Measurements from ENCODE around the gene ALCAM. TPM values are rescaled to one million over a fixed set of nuclear protein-coding genes. Genes with fewer than 3 reads are reported as not detected.

The ALCAM gene
- polyA plus RNA-seq, 1 of the 3 experiments (the other 2 are of a cell fraction): 58.3 TPM

DNA sequence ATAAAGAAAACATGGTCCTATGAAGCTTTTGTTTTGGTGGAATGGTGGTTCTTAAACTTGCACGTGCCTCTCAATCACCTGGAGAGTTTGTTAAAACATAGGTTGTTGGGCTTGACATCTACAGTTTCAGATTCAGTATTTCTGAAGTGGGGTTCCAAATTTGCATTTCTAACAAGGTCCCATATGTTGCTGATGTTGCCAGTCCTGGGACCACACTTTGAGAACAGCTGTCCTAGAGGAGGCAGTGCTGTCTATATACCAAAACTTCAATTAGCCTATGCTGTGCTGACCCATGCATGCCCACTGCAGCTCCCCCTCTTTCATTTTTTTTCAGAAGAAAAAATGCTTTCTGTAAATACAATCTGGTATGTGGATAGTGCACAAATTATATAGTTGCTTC lies 31.3 kb downstream of the ALCAM start:
- Histone ChIP-seq H4K20me1 (ENCODE audit: insufficient read depth) (peaks cover 5% of the 10 kb centered on the region; the same call in 1 of the 2 replicates), H3K27me3 (ENCODE audit: insufficient read depth) (no peaks in the 10 kb centered on the region), H3K79me2 (ENCODE audit: insufficient read depth) (peaks cover 100% of the 10 kb centered on the region), H3K4me1 (ENCODE audit: control insufficient read depth in 1 of 2, insufficient read depth in 2 of 2, low read depth in 1 of 2, low read length in 1 of 2) (peaks cover 4% of the 10 kb centered on the region in 2 experiments; a peak in 3 of 4 replicates), H3K27ac (ENCODE audit: low read depth in 2 of 2, low read length in 1 of 2) (no peak overlapping the region), H3F3A (replicated peaks; ENCODE audit: insufficient read depth) (peaks cover 10% of the 10 kb centered on the region), H3K9me3 (0 out of 2 replicates have a peak, but pooled peaks cover 4% of the 10 kb centered on the region), H3K4me3 (ENCODE audit: low read depth in 2 of 2, low read length in 1 of 2) (no peak overlapping the region), H2AFZ (ENCODE audit: low read depth) (no peak overlapping the region), H3K9ac (no peak overlapping the region), H3K36me3 (replicated peaks in 1 of 2; ENCODE audit: control insufficient read depth in 1 of 2, insufficient read depth in 2 of 2, low read length in 1 of 2) (peaks cover 0 to 26% of the 10 kb centered on the region in 2 experiments), H3K9me2 (no peaks in the 10 kb centered on the region), H3K4me2 (no peak overlapping the region)
- DNase-seq: no peak
- ChIA-PET POLR2A (no interaction called here), CTCF (interaction anchor here (0.7 to 1.3 kb wide), 4 partner anchors 11 to 25 kb away, joined by 3 to 5 read pairs (median 3); no protein-coding TSS in a partner anchor)
- TF ChIP-seq CHD2 (IDR thresholded peaks at IDR 0.05; ENCODE audit: low read length, partially characterized antibody): no peak
- TF ChIP-seq FOXJ3 (CRISPR knock-in tag; IDR thresholded peaks at IDR 0.05): no peak
- no peak for TF ChIP-seq SMC3 (IDR thresholded peaks at IDR 0.05; ENCODE audit: low read depth, low read length)
- TF ChIP-seq, protein P1, sequence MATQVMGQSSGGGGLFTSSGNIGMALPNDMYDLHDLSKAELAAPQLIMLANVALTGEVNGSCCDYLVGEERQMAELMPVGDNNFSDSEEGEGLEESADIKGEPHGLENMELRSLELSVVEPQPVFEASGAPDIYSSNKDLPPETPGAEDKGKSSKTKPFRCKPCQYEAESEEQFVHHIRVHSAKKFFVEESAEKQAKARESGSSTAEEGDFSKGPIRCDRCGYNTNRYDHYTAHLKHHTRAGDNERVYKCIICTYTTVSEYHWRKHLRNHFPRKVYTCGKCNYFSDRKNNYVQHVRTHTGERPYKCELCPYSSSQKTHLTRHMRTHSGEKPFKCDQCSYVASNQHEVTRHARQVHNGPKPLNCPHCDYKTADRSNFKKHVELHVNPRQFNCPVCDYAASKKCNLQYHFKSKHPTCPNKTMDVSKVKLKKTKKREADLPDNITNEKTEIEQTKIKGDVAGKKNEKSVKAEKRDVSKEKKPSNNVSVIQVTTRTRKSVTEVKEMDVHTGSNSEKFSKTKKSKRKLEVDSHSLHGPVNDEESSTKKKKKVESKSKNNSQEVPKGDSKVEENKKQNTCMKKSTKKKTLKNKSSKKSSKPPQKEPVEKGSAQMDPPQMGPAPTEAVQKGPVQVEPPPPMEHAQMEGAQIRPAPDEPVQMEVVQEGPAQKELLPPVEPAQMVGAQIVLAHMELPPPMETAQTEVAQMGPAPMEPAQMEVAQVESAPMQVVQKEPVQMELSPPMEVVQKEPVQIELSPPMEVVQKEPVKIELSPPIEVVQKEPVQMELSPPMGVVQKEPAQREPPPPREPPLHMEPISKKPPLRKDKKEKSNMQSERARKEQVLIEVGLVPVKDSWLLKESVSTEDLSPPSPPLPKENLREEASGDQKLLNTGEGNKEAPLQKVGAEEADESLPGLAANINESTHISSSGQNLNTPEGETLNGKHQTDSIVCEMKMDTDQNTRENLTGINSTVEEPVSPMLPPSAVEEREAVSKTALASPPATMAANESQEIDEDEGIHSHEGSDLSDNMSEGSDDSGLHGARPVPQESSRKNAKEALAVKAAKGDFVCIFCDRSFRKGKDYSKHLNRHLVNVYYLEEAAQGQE (IDR thresholded peaks at IDR 0.05; ENCODE audit: low read depth, low read length): no peak
- no peak for TF ChIP-seq TEAD4 (IDR thresholded peaks at IDR 0.05; ENCODE audit: borderline replicate concordance, insufficient read depth)
- TF ChIP-seq, protein P2, sequence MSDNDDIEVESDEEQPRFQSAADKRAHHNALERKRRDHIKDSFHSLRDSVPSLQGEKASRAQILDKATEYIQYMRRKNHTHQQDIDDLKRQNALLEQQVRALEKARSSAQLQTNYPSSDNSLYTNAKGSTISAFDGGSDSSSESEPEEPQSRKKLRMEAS (IDR thresholded peaks at IDR 0.05; ENCODE audit: low read depth): no peak
- TF ChIP-seq, protein P3, sequence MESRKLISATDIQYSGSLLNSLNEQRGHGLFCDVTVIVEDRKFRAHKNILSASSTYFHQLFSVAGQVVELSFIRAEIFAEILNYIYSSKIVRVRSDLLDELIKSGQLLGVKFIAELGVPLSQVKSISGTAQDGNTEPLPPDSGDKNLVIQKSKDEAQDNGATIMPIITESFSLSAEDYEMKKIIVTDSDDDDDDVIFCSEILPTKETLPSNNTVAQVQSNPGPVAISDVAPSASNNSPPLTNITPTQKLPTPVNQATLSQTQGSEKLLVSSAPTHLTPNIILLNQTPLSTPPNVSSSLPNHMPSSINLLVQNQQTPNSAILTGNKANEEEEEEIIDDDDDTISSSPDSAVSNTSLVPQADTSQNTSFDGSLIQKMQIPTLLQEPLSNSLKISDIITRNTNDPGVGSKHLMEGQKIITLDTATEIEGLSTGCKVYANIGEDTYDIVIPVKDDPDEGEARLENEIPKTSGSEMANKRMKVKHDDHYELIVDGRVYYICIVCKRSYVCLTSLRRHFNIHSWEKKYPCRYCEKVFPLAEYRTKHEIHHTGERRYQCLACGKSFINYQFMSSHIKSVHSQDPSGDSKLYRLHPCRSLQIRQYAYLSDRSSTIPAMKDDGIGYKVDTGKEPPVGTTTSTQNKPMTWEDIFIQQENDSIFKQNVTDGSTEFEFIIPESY (IDR thresholded peaks at IDR 0.05; ENCODE audit: borderline replicate concordance, low read depth): no peak
- TF ChIP-seq GABPA (IDR thresholded peaks at IDR 0.05; ENCODE audit: low read depth): no peak
- TF ChIP-seq NRF1 (IDR thresholded peaks at IDR 0.05; ENCODE audit: low read depth, low read length): no peak
- no peak for TF ChIP-seq POLR2AphosphoS5 (IDR thresholded peaks at IDR 0.05; ENCODE audit: low read depth, low read length)
- WGBS (ENCODE audit: low lambda C conversion rate): 94% methylated on average over 1 of the region's 1 CpG

DNA sequence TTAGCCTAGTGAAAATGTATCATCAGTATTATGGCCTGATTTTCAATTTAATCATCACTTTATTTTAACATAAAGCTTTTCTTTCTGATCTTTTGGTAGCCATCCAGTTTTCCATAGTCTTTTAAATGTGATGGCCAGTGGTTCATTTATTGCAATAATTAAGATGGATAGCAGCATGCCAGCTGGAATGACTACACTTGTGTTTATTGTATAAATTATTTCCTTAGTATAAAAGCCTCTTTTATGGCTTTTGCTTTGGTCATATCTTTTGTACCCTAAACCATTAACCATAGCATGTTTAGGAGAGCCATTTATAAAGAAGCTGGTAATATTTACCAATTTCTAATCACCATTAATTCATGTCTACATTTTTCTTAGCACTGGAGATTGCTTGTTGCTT lies 31.7 kb downstream of the ALCAM start:
- TF ChIP-seq, protein P4, sequence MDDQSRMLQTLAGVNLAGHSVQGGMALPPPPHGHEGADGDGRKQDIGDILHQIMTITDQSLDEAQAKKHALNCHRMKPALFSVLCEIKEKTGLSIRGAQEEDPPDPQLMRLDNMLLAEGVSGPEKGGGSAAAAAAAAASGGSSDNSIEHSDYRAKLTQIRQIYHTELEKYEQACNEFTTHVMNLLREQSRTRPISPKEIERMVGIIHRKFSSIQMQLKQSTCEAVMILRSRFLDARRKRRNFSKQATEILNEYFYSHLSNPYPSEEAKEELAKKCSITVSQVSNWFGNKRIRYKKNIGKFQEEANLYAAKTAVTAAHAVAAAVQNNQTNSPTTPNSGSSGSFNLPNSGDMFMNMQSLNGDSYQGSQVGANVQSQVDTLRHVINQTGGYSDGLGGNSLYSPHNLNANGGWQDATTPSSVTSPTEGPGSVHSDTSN (IDR thresholded peaks at IDR 0.05): peak; percentile 25; the same call in 1 of the 2 replicates
- no peak for TF ChIP-seq TEAD4 (IDR thresholded peaks at IDR 0.05; ENCODE audit: borderline replicate concordance, insufficient read depth)
- Histone ChIP-seq H3K79me2 (ENCODE audit: insufficient read depth) (peaks cover 100% of the 10 kb centered on the region), H3K27me3 (ENCODE audit: insufficient read depth) (no peaks in the 10 kb centered on the region), H3F3A (replicated peaks; ENCODE audit: insufficient read depth) (peaks cover 6% of the 10 kb centered on the region), H3K4me1 (ENCODE audit: control insufficient read depth in 1 of 2, insufficient read depth in 2 of 2, low read depth in 1 of 2, low read length in 1 of 2) (peaks cover 4% of the 10 kb centered on the region in 2 experiments; a peak in 3 of 4 replicates), H4K20me1 (ENCODE audit: insufficient read depth) (peaks cover 5% of the 10 kb centered on the region; the same call in 1 of the 2 replicates), H3K36me3 (replicated peaks in 1 of 2; ENCODE audit: control insufficient read depth in 1 of 2, insufficient read depth in 2 of 2, low read length in 1 of 2) (peaks cover 0 to 26% of the 10 kb centered on the region in 2 experiments), H2AFZ (ENCODE audit: low read depth) (no peak overlapping the region), H3K4me3 (ENCODE audit: low read depth in 2 of 2, low read length in 1 of 2) (no peak overlapping the region), H3K27ac (ENCODE audit: low read depth in 2 of 2, low read length in 1 of 2) (no peak overlapping the region; a peak in 1 of 4 replicates), H3K4me2 (no peak overlapping the region), H3K9me2 (no peaks in the 10 kb centered on the region), H3K9me3 (no peaks in the 10 kb centered on the region), H3K9ac (no peak overlapping the region)
- no peak for DNase-seq
- CTCF ChIA-PET: interaction anchor here (0.7 to 1.4 kb wide), 3 partner anchors 18 to 28 kb away, joined by 3 to 5 read pairs (median 3); no protein-coding TSS in a partner anchor
- POLR2A ChIA-PET: no interaction called here

Data from SK-N-SH (cell line).